Measurements from ENCODE around the gene APEX2.
"Not testable (repeated sequence)": the region's sequence is repeated elsewhere in the genome, so short reads cannot be mapped to it uniquely, and the experiment has no call there.

APEX2 gene

GRCh38 chrX:55028611-55029010 is 28.4 kb downstream of the APEX2 start:
- DNase-seq (ENCODE audit: low read depth) = no peak

GRCh38 chrX:55029291-55029690 is 29.1 kb downstream of the APEX2 start:
- DNase-seq (ENCODE audit: low read depth) = no peak
- TF ChIP-seq CTCF (conservative IDR thresholded peaks at IDR 0.05; ENCODE audit: control insufficient read depth, insufficient read depth, low read depth, low read length) = no peak
- no peak overlapping the region for H3K4me3 ChIP-seq (ENCODE audit: control insufficient read depth, low read depth, low read length)

More at GRCh38 chrX:55028611-55029010, 28.4 kb downstream of the APEX2 start:
- TF ChIP-seq CTCF (conservative IDR thresholded peaks at IDR 0.05; ENCODE audit: control insufficient read depth, insufficient read depth, low read depth, low read length) = no peak
- H3K4me3 ChIP-seq (ENCODE audit: control insufficient read depth, low read depth, low read length) = no peak overlapping the region

DNA sequence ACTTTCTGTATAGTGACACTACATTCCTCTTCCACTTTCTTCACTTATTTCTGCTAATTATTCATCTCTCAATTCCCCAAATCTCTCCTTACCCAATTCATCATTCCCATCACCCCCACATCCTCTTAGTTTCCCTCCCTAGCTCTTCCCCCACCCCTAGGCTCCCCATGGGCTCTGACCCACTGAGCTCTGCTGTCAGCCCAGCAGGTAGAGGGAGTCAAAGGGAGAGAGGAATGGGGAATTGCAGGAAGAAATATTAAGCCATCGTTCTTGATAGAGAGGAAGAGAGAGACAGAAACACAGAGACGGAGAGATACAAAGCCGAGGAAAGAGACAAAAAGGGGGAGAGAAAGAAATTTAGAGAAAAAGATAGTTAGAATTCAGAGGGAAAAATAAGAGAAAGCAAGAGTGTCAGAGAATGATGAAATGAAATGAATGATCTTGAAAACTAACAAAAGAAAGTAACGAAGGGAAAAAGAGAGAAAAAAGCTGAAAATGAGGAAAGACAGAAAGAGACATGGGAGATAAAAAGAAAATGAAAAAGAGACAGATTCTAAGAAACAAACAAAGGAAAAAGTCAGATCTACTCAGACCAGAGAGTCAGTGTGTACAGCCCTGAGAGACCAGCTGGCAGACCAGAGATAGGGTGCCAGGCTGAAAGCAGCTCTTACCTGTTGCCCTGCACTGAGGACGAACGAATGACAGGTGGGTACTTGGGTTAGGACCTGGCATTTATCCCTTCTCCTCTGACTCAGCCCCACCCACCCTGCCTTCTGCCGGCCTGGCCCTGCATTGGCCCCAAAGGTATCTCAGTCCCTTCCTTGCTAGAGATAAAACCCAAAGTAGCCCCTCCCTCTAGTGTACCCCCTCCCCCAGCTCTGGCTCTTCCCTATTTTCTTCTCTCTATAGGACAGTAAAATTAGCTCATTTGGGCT is 30.4 kb downstream of the APEX2 start, which contains the start of gene ALAS2:
Gene ALAS2 (minus strand): TSS at position 707 of the 935 bp plus-strand sequence. CDS start 4,977 bp downstream, outside the sequence.
- TF ChIP-seq CTCF (conservative IDR thresholded peaks at IDR 0.05; ENCODE audit: control insufficient read depth, insufficient read depth, low read depth, low read length) = no peak
- DNase-seq (ENCODE audit: low read depth) = no peak
- H3K4me3 ChIP-seq (ENCODE audit: control insufficient read depth, low read depth, low read length) = no peak within 1 kb of the TSS

DNA sequence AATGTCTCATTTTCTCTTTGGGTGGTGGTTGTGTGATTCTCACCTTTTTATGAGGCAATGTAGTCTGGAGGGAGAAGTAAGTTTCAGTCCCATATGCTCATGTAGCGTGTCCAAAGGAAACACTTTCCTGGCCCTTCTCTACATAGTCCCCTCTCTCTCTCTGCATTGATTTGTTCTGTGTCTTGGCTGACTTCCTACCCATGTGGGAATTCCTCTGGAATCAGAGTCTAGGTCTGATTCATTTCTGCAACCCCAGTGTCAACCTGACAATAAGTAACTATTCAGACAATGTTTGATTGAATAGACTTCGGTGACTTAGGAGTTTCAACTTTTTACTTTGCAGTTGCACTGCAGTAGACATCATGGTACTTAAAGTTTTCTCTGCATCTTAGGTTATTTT is 33.3 kb downstream of the APEX2 start:
- no peak for DNase-seq (ENCODE audit: low read depth)
- no peak for TF ChIP-seq CTCF (conservative IDR thresholded peaks at IDR 0.05; ENCODE audit: control insufficient read depth, insufficient read depth, low read depth, low read length)

DNA sequence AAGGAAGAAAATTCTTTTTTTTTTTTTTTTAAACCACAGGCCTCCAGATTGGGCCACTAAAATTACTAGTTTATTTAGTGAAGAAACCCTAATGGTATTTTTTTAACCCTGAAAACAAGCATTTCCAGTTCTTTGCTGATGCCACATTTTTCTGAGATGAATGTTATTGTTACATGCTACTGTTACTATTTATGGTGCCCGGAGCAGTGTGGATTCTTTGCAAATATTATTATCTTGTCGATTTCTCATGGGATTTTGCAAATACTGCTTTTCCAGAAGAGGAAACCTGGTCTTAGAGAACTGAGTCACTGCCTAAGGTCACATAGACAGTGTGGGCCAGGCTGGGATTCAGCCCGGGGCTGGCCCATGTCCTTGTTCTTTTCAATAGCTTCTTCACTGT is 39.3 kb downstream of the APEX2 start:
- peak; percentile 32 for DNase-seq (ENCODE audit: low read depth)
- no peak overlapping the region for H3K4me3 ChIP-seq (ENCODE audit: control insufficient read depth, low read depth, low read length)
- TF ChIP-seq CTCF (conservative IDR thresholded peaks at IDR 0.05; ENCODE audit: control insufficient read depth, insufficient read depth, low read depth, low read length) = no peak

More for the DNA sequence above, 33.3 kb downstream of the APEX2 start:
- no peak overlapping the region for H3K4me3 ChIP-seq (ENCODE audit: control insufficient read depth, low read depth, low read length)

DNA sequence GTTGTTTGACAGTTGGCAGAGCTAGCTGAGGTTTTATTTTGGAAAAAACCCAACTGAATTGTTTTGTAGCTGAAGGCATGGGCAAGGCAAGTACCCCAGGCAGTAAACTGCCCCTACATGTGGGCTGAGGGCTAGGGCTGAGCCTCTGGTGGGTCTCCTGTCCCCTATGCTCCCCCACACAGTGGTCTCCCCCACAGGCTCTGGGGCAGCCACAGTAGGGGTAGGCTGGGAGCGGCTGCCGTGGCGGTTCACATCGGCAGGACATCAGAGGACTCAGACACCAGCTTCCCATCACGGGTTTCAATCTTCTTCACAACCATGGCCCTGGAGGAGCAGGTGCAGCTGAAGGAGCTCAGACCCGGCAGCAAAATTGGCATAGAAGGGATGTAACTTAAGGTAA is 41.4 kb downstream of the APEX2 start:
- no peak for TF ChIP-seq CTCF (conservative IDR thresholded peaks at IDR 0.05; ENCODE audit: control insufficient read depth, insufficient read depth, low read depth, low read length)
- DNase-seq (ENCODE audit: low read depth) = no peak
- no peak overlapping the region for H3K4me3 ChIP-seq (ENCODE audit: control insufficient read depth, low read depth, low read length)

DNA sequence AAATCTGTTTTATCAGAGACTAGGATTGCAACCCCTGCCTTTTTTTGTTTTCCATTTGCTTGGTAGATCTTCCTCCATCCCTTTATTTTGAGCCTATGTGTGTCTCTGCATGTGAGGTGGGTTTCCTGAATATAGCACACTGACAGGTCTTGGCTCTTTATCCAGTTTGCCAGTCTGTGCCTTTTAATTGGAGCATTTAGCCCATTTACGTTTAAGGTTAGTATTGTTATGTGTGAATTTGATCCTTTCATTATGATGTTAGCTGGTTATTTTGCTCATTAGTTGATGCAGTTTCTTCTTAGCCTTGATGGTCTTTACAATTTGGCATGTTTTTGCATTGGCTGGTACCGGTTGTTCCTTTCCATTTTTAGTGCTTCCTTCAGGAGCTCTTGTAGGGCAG is 50.4 kb downstream of the APEX2 start:
- not testable (repeated sequence) for DNase-seq (ENCODE audit: low read depth); H3K4me3 ChIP-seq (ENCODE audit: control insufficient read depth, low read depth, low read length)

All from fibroblast of mammary gland (primary cell).